HepG2 (cell line): Measurements from ENCODE around the gene SHISA7. TPM values are rescaled to one million over a fixed set of nuclear protein-coding genes. Genes with fewer than 3 reads are reported as not detected.

Experiments
- BHLHE40 ChIP-seq: IDR thresholded peaks from 2 replicates; pipeline ENCODE4 v1.6.1; 2011; ENCODE audit warnings: low read length, improper control_type of control experiment
- CCDC6 ChIP-seq: sonication (generic); formaldehyde crosslinking; IDR thresholded peaks from 2 replicates; pipeline ENCODE4 v1.8.1; 2022; ENCODE audit warnings: mild to moderate bottlenecking, missing genetic modification reagents, moderate library complexity
- CREB1 ChIP-seq, 2 experiments: fragments of 450-650 bp in 1 of 2; IDR thresholded peaks; 2 replicates each; pipeline ENCODE4 v1.6.1; 2016 to 2017; ENCODE audit warnings: control low read depth in 1 of 2, mild to moderate bottlenecking in 1 of 2, missing compliant biosample characterization in 1 of 2, missing genetic modification characterization in 1 of 2
- HIVEP1 ChIP-seq: sonication (generic); formaldehyde crosslinking; IDR thresholded peaks from 2 replicates; pipeline ENCODE4 v1.4.0; 2020; ENCODE audit warnings: mild to moderate bottlenecking, missing genetic modification reagents
- JUN ChIP-seq: sonication (generic); formaldehyde crosslinking; IDR thresholded peaks from 2 replicates; pipeline ENCODE4 v1.4.0; 2020; ENCODE audit warnings: mild to moderate bottlenecking, missing genetic modification reagents
- KDM5B ChIP-seq: sonication (generic); formaldehyde crosslinking; IDR thresholded peaks from 2 replicates; pipeline ENCODE4 v1.4.0; 2020; ENCODE audit warnings: missing genetic modification reagents, mild to moderate bottlenecking, borderline replicate concordance
- NFKB2 ChIP-seq: sonication (generic); formaldehyde crosslinking; IDR thresholded peaks from 2 replicates; pipeline ENCODE4 v1.4.0; 2020; ENCODE audit warnings: missing genetic modification reagents, borderline replicate concordance
- NR2C2 ChIP-seq: sonication (generic); formaldehyde crosslinking; IDR thresholded peaks from 2 replicates; pipeline ENCODE4 v1.4.0; 2020; ENCODE audit warnings: missing genetic modification reagents, mild to moderate bottlenecking, moderate library complexity, borderline replicate concordance
- SATB2 ChIP-seq: sonication (generic); formaldehyde crosslinking; IDR thresholded peaks from 2 replicates; pipeline ENCODE4 v1.5.0; 2020; ENCODE audit warnings: missing genetic modification reagents
- THAP11 ChIP-seq: IDR thresholded peaks from 2 replicates; pipeline ENCODE4 v1.6.1; 2016; ENCODE audit warnings: missing biosample characterization, missing genetic modification reagents
- ZNF431 ChIP-seq: sonication (generic); formaldehyde crosslinking; IDR thresholded peaks from 2 replicates; pipeline ENCODE4 v1.9.0; 2022; ENCODE audit warnings: missing genetic modification reagents, low read depth, mild to moderate bottlenecking, borderline replicate concordance
- ZSCAN29 ChIP-seq: sonication (generic); formaldehyde crosslinking; conservative IDR thresholded peaks from 2 replicates; pipeline ENCODE4 v1.4.0; 2020; ENCODE audit warnings: mild to moderate bottlenecking, missing genetic modification reagents
- polyA plus RNA-seq, 8 experiments: library from polyadenylated mRNA; depleted of rRNA in 3 of 8; stranded (reverse) in 7 of 8; unstranded in 1 of 8; fragments of >200 nt; fragmentation: Illumina TruSeq in 4 of 8; extraction: Trizol in 4 of 8; gene quantifications; 2 replicates each; pipeline versions ENCODE4 v1.2.1 to v1.2.3, GENCODE V29; 2011 to 2016; ENCODE audit warnings: low read depth in 4 of 8, missing spikeins in 1 of 8, mixed read lengths in 1 of 8; ENCODE audit not compliant: insufficient read depth in 1 of 8
- total RNA-seq, 5 experiments: library from RNA; depleted of rRNA; stranded (reverse); fragments of >200 nt; fragmentation: Illumina TruSeq; extraction: Trizol; gene quantifications; 2 replicates each; pipeline ENCODE4 v1.2.3, GENCODE V29; 2016; ENCODE audit warnings: low read depth in 1 of 5
- TF ChIP-seq, protein P1 (sequence below), 2 experiments: fragments of 450-650 bp in 1 of 2; sonication (generic) in 1 of 2; formaldehyde crosslinking in 1 of 2; IDR thresholded peaks; 2 replicates each; pipeline versions ENCODE4 v1.6.1 to v1.8.0; 2016 to 2022; ENCODE audit warnings: antibody characterized with exemption in 1 of 2, mild to moderate bottlenecking in 1 of 2, missing genetic modification reagents in 1 of 2
- TF ChIP-seq, protein P2 (sequence below), 2 experiments: sonication (generic) in 1 of 2; formaldehyde crosslinking in 1 of 2; IDR thresholded peaks; 2 replicates each; pipeline versions ENCODE4 v1.4.0 to v1.6.1; 2018 to 2020; ENCODE audit warnings: missing genetic modification reagents in 2 of 2, borderline replicate concordance in 1 of 2, low read depth in 1 of 2, mild to moderate bottlenecking in 1 of 2, missing biosample characterization in 1 of 2
- TF ChIP-seq, protein P3 (sequence below): sonication (generic); formaldehyde crosslinking; IDR thresholded peaks from 2 replicates; pipeline ENCODE4 v1.5.0; 2020; ENCODE audit warnings: missing genetic modification reagents

Gene SHISA7
- total and polyA plus RNA-seq, 2 of the 13 experiments (the other 11 are each of a cell fraction or from before 2014, with no cell fraction given): not detected

DNA sequence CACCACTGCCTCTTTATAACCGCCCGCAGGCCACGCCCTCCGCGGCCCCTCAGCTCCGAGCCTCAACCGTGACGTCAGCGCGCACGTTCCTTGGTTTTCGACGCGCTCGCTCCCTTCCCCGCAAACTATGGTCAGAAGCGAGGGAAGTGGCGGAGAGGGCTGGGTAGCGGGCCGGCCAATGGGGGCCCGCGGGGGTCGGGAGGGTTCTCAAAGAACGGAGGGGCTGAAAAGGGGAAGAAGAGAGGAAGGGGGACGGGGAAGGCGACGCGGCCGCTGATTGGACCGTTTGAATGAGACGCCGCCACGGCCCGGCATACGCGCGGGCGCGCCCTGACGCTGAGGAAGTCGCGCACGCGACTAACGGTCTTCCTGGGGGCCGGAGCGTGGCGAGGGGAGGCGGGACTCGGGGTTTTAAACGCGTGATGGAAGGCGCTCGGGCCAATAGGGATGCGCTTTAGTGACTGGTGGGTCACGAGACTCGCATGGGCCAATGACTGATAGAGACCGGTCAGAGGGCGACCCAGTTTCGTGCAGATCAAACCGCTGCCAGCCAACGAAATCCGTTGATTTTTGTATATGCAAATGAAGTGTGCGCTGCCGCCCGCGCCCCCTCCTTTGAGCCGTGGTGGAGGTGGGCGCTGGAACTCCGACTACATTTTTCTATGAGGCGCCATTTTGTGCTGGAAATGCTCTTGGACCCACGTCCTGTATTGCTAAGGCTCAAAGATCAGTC lies 35.1 kb downstream of the SHISA7 start (continued):
- TF ChIP-seq, protein P1, sequence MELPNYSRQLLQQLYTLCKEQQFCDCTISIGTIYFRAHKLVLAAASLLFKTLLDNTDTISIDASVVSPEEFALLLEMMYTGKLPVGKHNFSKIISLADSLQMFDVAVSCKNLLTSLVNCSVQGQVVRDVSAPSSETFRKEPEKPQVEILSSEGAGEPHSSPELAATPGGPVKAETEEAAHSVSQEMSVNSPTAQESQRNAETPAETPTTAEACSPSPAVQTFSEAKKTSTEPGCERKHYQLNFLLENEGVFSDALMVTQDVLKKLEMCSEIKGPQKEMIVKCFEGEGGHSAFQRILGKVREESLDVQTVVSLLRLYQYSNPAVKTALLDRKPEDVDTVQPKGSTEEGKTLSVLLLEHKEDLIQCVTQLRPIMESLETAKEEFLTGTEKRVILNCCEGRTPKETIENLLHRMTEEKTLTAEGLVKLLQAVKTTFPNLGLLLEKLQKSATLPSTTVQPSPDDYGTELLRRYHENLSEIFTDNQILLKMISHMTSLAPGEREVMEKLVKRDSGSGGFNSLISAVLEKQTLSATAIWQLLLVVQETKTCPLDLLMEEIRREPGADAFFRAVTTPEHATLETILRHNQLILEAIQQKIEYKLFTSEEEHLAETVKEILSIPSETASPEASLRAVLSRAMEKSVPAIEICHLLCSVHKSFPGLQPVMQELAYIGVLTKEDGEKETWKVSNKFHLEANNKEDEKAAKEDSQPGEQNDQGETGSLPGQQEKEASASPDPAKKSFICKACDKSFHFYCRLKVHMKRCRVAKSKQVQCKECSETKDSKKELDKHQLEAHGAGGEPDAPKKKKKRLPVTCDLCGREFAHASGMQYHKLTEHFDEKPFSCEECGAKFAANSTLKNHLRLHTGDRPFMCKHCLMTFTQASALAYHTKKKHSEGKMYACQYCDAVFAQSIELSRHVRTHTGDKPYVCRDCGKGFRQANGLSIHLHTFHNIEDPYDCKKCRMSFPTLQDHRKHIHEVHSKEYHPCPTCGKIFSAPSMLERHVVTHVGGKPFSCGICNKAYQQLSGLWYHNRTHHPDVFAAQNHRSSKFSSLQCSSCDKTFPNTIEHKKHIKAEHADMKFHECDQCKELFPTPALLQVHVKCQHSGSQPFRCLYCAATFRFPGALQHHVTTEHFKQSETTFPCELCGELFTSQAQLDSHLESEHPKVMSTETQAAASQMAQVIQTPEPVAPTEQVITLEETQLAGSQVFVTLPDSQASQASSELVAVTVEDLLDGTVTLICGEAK (IDR thresholded peaks at IDR 0.05): no peak
- TF ChIP-seq, protein P1 (CRISPR knock-in tag; IDR thresholded peaks at IDR 0.05): peak; percentile 18; the same call in 1 of the 2 replicates
- TF ChIP-seq ZNF431 (CRISPR knock-in tag) (no peak), HIVEP1 (no peak), CREB1 (IDR thresholded peaks at IDR 0.05) (peak; percentile 98), CREB1 (CRISPR knock-in tag; IDR thresholded peaks at IDR 0.05) (peak; percentile 94), NFKB2 (CRISPR knock-in tag) (peak; percentile 36; the same call in 1 of the 2 replicates), SATB2 (CRISPR knock-in tag) (0 out of 2 replicates have a peak, but pooled peaks have one; percentile 55), NR2C2 (CRISPR knock-in tag) (peak; percentile 65), THAP11 (CRISPR knock-in tag) (peak; percentile 75), CCDC6 (CRISPR knock-in tag) (peak; percentile 93), BHLHE40 (peak; percentile 80), JUN (0 out of 2 replicates have a peak, but pooled peaks have one; percentile 52), ZSCAN29 (CRISPR knock-in tag) (peak; percentile 35; the same call in 1 of the 2 replicates), KDM5B (CRISPR knock-in tag) (peak; percentile 71; the same call in 1 of the 2 replicates)
- TF ChIP-seq, protein P2, sequence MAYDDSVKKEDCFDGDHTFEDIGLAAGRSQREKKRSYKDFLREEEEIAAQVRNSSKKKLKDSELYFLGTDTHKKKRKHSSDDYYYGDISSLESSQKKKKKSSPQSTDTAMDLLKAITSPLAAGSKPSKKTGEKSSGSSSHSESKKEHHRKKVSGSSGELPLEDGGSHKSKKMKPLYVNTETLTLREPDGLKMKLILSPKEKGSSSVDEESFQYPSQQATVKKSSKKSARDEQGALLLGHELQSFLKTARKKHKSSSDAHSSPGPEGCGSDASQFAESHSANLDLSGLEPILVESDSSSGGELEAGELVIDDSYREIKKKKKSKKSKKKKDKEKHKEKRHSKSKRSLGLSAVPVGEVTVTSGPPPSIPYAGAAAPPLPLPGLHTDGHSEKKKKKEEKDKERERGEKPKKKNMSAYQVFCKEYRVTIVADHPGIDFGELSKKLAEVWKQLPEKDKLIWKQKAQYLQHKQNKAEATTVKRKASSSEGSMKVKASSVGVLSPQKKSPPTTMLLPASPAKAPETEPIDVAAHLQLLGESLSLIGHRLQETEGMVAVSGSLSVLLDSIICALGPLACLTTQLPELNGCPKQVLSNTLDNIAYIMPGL (CRISPR knock-in tag; IDR thresholded peaks at IDR 0.05; ENCODE audit: borderline replicate concordance in 1 of 2, low read depth in 1 of 2): peak in 1 of 2 experiments; percentile 62; a peak in 1 of 4 replicates
- TF ChIP-seq, protein P3, sequence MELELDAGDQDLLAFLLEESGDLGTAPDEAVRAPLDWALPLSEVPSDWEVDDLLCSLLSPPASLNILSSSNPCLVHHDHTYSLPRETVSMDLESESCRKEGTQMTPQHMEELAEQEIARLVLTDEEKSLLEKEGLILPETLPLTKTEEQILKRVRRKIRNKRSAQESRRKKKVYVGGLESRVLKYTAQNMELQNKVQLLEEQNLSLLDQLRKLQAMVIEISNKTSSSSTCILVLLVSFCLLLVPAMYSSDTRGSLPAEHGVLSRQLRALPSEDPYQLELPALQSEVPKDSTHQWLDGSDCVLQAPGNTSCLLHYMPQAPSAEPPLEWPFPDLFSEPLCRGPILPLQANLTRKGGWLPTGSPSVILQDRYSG (CRISPR knock-in tag): 0 out of 2 replicates have a peak, but pooled peaks have one; percentile 8
